Measurements from ENCODE around the gene ALK. TPM values are rescaled to one million over a fixed set of nuclear protein-coding genes. Genes with fewer than 3 reads are reported as not detected.

Gene ALK
- total RNA-seq, 1 donor from 2014 or later, result not detected

- no peak overlapping the region for H3K4me3 ChIP-seq (ENCODE audit: low read depth, low read length)
- no peak for FAIRE-seq
- DNase-seq (ENCODE audit: low read depth), result no peak
- TF ChIP-seq CTCF (IDR thresholded peaks at IDR 0.05; ENCODE audit: insufficient read depth, low read length, severe bottlenecking), result no peak
- H3K27me3 ChIP-seq (ENCODE audit: control insufficient read depth, insufficient read depth, low read length), result peaks cover 2% of the 10 kb centered on the region
- H3K36me3 ChIP-seq (ENCODE audit: control insufficient read depth, insufficient read depth, low read length), result no peaks in the 10 kb centered on the region
These were observed 201.7 kb downstream of the ALK start for GRCh38 chr2:29719639-29720038.

GRCh38 chr2:29718076-29718686, 203.2 kb downstream of the ALK start:
- no peaks in the 10 kb centered on the region for H3K36me3 ChIP-seq (ENCODE audit: control insufficient read depth, insufficient read depth, low read length)

GRCh38 chr2:29715655-29716054, 205.7 kb downstream of the ALK start:
- DNase-seq (ENCODE audit: low read depth), result no peak
- Histone ChIP-seq H3K36me3 (ENCODE audit: control insufficient read depth, insufficient read depth, low read length) (no peaks in the 10 kb centered on the region), H3K27me3 (ENCODE audit: control insufficient read depth, insufficient read depth, low read length) (peaks cover 3% of the 10 kb centered on the region), H3K4me3 (ENCODE audit: low read depth, low read length) (no peak overlapping the region)
- FAIRE-seq, result no peak
- TF ChIP-seq CTCF (IDR thresholded peaks at IDR 0.05; ENCODE audit: insufficient read depth, low read length, severe bottlenecking), result no peak

More at GRCh38 chr2:29718076-29718686, 203.2 kb downstream of the ALK start:
- TF ChIP-seq CTCF (IDR thresholded peaks at IDR 0.05; ENCODE audit: insufficient read depth, low read length, severe bottlenecking), result no peak
- DNase-seq (ENCODE audit: low read depth), result no peak
- Histone ChIP-seq H3K4me3 (ENCODE audit: low read depth, low read length) (no peak overlapping the region), H3K27me3 (ENCODE audit: control insufficient read depth, insufficient read depth, low read length) (peaks cover 2% of the 10 kb centered on the region)
- no peak for FAIRE-seq

- FAIRE-seq, result no peak
- no peak overlapping the region for H3K4me3 ChIP-seq (ENCODE audit: low read depth, low read length)
These were observed 207.1 kb downstream of the ALK start for GRCh38 chr2:29714333-29714732.

GRCh38 chr2:29706171-29706720, 215.1 kb downstream of the ALK start:
- TF ChIP-seq CTCF (IDR thresholded peaks at IDR 0.05; ENCODE audit: insufficient read depth, low read length, severe bottlenecking), result no peak
- Histone ChIP-seq H3K36me3 (ENCODE audit: control insufficient read depth, insufficient read depth, low read length) (no peaks in the 10 kb centered on the region), H3K27me3 (ENCODE audit: control insufficient read depth, insufficient read depth, low read length) (peaks cover 5% of the 10 kb centered on the region), H3K4me3 (ENCODE audit: low read depth, low read length) (no peak overlapping the region)
- FAIRE-seq (no peak), DNase-seq (ENCODE audit: low read depth) (no peak)

More at GRCh38 chr2:29714333-29714732, 207.1 kb downstream of the ALK start:
- Histone ChIP-seq H3K36me3 (ENCODE audit: control insufficient read depth, insufficient read depth, low read length) (no peaks in the 10 kb centered on the region), H3K27me3 (ENCODE audit: control insufficient read depth, insufficient read depth, low read length) (peaks cover 5% of the 10 kb centered on the region)
- TF ChIP-seq CTCF (IDR thresholded peaks at IDR 0.05; ENCODE audit: insufficient read depth, low read length, severe bottlenecking), result peak; percentile 4
- no peak for DNase-seq (ENCODE audit: low read depth)

GRCh38 chr2:29705616-29706015, 215.8 kb downstream of the ALK start:
- no peak overlapping the region for H3K4me3 ChIP-seq (ENCODE audit: low read depth, low read length)
- no peak for FAIRE-seq
- no peak for DNase-seq (ENCODE audit: low read depth)
- peaks cover 1% of the 10 kb centered on the region for H3K27me3 ChIP-seq (ENCODE audit: control insufficient read depth, insufficient read depth, low read length)
- TF ChIP-seq CTCF (IDR thresholded peaks at IDR 0.05; ENCODE audit: insufficient read depth, low read length, severe bottlenecking), result no peak
- no peaks in the 10 kb centered on the region for H3K36me3 ChIP-seq (ENCODE audit: control insufficient read depth, insufficient read depth, low read length)
